ENCODE data around the gene SDR9C7.
"Not testable (repeated sequence)": the region's sequence is repeated elsewhere in the genome, so short reads cannot be mapped to it uniquely, and the experiment has no call there.

SDR9C7 gene

GRCh38 chr12:56929780-56930179 is 4.4 kb downstream of the SDR9C7 start:
- Histone ChIP-seq H3K27me3 (ENCODE audit: control insufficient read depth, insufficient read depth, low read length) (peaks cover 2% of the 10 kb centered on the region), H3K9ac (ENCODE audit: low read depth, low read length) (no peak overlapping the region), H3K4me1 (ENCODE audit: control insufficient read depth, insufficient read depth, low read length) (peaks cover 13% of the 10 kb centered on the region), H3K4me3 (ENCODE audit: low read depth, low read length) (no peak overlapping the region), H3K9me3 (ENCODE audit: control insufficient read depth, insufficient read depth, low read length) (no peaks in the 10 kb centered on the region), H3K36me3 (ENCODE audit: control insufficient read depth, insufficient read depth, low read length) (no peaks in the 10 kb centered on the region)

GRCh38 chr12:56928262-56928661 is 5.9 kb downstream of the SDR9C7 start:
- H3K4me3 ChIP-seq (ENCODE audit: low read depth, low read length): no peak overlapping the region
- no peaks in the 10 kb centered on the region for H3K36me3 ChIP-seq (ENCODE audit: control insufficient read depth, insufficient read depth, low read length)
- H3K4me1 ChIP-seq (ENCODE audit: control insufficient read depth, insufficient read depth, low read length): peaks cover 13% of the 10 kb centered on the region
- H3K9me3 ChIP-seq (ENCODE audit: control insufficient read depth, insufficient read depth, low read length): no peaks in the 10 kb centered on the region
- H3K9ac ChIP-seq (ENCODE audit: low read depth, low read length): no peak overlapping the region
- peaks cover 2% of the 10 kb centered on the region for H3K27me3 ChIP-seq (ENCODE audit: control insufficient read depth, insufficient read depth, low read length)

GRCh38 chr12:56927281-56927680 is 6.9 kb downstream of the SDR9C7 start:
- Histone ChIP-seq H3K9ac (ENCODE audit: low read depth, low read length) (no peak overlapping the region), H3K36me3 (ENCODE audit: control insufficient read depth, insufficient read depth, low read length) (no peaks in the 10 kb centered on the region), H3K4me1 (ENCODE audit: control insufficient read depth, insufficient read depth, low read length) (peaks cover 13% of the 10 kb centered on the region), H3K4me3 (ENCODE audit: low read depth, low read length) (no peak overlapping the region), H3K27me3 (ENCODE audit: control insufficient read depth, insufficient read depth, low read length) (peaks cover 2% of the 10 kb centered on the region), H3K9me3 (ENCODE audit: control insufficient read depth, insufficient read depth, low read length) (no peaks in the 10 kb centered on the region)

- peaks cover 2% of the 10 kb centered on the region for H3K27me3 ChIP-seq (ENCODE audit: control insufficient read depth, insufficient read depth, low read length)
- H3K9ac ChIP-seq (ENCODE audit: low read depth, low read length): no peak overlapping the region
- H3K36me3 ChIP-seq (ENCODE audit: control insufficient read depth, insufficient read depth, low read length): no peaks in the 10 kb centered on the region
- H3K4me1 ChIP-seq (ENCODE audit: control insufficient read depth, insufficient read depth, low read length): no peaks in the 10 kb centered on the region
- H3K4me3 ChIP-seq (ENCODE audit: low read depth, low read length): no peak overlapping the region
- no peaks in the 10 kb centered on the region for H3K9me3 ChIP-seq (ENCODE audit: control insufficient read depth, insufficient read depth, low read length)
Observed at GRCh38 chr12:56922031-56922430, 12.2 kb downstream of the SDR9C7 start.

GRCh38 chr12:56921346-56921745 is 12.9 kb downstream of the SDR9C7 start:
- H3K4me1 ChIP-seq (ENCODE audit: control insufficient read depth, insufficient read depth, low read length): no peaks in the 10 kb centered on the region
- H3K4me3 ChIP-seq (ENCODE audit: low read depth, low read length): no peak overlapping the region
- no peak overlapping the region for H3K9ac ChIP-seq (ENCODE audit: low read depth, low read length)
- no peaks in the 10 kb centered on the region for H3K27me3 ChIP-seq (ENCODE audit: control insufficient read depth, insufficient read depth, low read length)
- no peaks in the 10 kb centered on the region for H3K9me3 ChIP-seq (ENCODE audit: control insufficient read depth, insufficient read depth, low read length)
- no peaks in the 10 kb centered on the region for H3K36me3 ChIP-seq (ENCODE audit: control insufficient read depth, insufficient read depth, low read length)

GRCh38 chr12:56918139-56918538 is 16.1 kb downstream of the SDR9C7 start:
- not testable (repeated sequence) for H3K27me3 ChIP-seq (ENCODE audit: control insufficient read depth, insufficient read depth, low read length); H3K36me3 ChIP-seq (ENCODE audit: control insufficient read depth, insufficient read depth, low read length); H3K9ac ChIP-seq (ENCODE audit: low read depth, low read length); H3K4me1 ChIP-seq (ENCODE audit: control insufficient read depth, insufficient read depth, low read length); H3K4me3 ChIP-seq (ENCODE audit: low read depth, low read length); H3K9me3 ChIP-seq (ENCODE audit: control insufficient read depth, insufficient read depth, low read length)

GRCh38 chr12:56916996-56917333 is 17.2 kb downstream of the SDR9C7 start:
- Histone ChIP-seq H3K9me3 (ENCODE audit: control insufficient read depth, insufficient read depth, low read length) (no peaks in the 10 kb centered on the region), H3K36me3 (ENCODE audit: control insufficient read depth, insufficient read depth, low read length) (no peaks in the 10 kb centered on the region), H3K27me3 (ENCODE audit: control insufficient read depth, insufficient read depth, low read length) (no peaks in the 10 kb centered on the region), H3K9ac (ENCODE audit: low read depth, low read length) (no peak overlapping the region), H3K4me1 (ENCODE audit: control insufficient read depth, insufficient read depth, low read length) (no peaks in the 10 kb centered on the region), H3K4me3 (ENCODE audit: low read depth, low read length) (no peak overlapping the region)

- no peaks in the 10 kb centered on the region for H3K36me3 ChIP-seq (ENCODE audit: control insufficient read depth, insufficient read depth, low read length)
- no peaks in the 10 kb centered on the region for H3K4me1 ChIP-seq (ENCODE audit: control insufficient read depth, insufficient read depth, low read length)
- no peaks in the 10 kb centered on the region for H3K27me3 ChIP-seq (ENCODE audit: control insufficient read depth, insufficient read depth, low read length)
- H3K9ac ChIP-seq (ENCODE audit: low read depth, low read length): no peak overlapping the region
- H3K4me3 ChIP-seq (ENCODE audit: low read depth, low read length): no peak overlapping the region
- H3K9me3 ChIP-seq (ENCODE audit: control insufficient read depth, insufficient read depth, low read length): no peaks in the 10 kb centered on the region
Observed at GRCh38 chr12:56916296-56916995, 17.8 kb downstream of the SDR9C7 start.

GRCh38 chr12:56914724-56915123 is 19.5 kb downstream of the SDR9C7 start:
- Histone ChIP-seq H3K4me3 (ENCODE audit: low read depth, low read length) (no peak overlapping the region), H3K9me3 (ENCODE audit: control insufficient read depth, insufficient read depth, low read length) (no peaks in the 10 kb centered on the region), H3K27me3 (ENCODE audit: control insufficient read depth, insufficient read depth, low read length) (no peaks in the 10 kb centered on the region), H3K9ac (ENCODE audit: low read depth, low read length) (no peak overlapping the region), H3K4me1 (ENCODE audit: control insufficient read depth, insufficient read depth, low read length) (no peaks in the 10 kb centered on the region), H3K36me3 (ENCODE audit: control insufficient read depth, insufficient read depth, low read length) (no peaks in the 10 kb centered on the region)

- H3K36me3 ChIP-seq (ENCODE audit: control insufficient read depth, insufficient read depth, low read length): no peaks in the 10 kb centered on the region
- no peaks in the 10 kb centered on the region for H3K4me1 ChIP-seq (ENCODE audit: control insufficient read depth, insufficient read depth, low read length)
- no peak overlapping the region for H3K9ac ChIP-seq (ENCODE audit: low read depth, low read length)
- no peaks in the 10 kb centered on the region for H3K9me3 ChIP-seq (ENCODE audit: control insufficient read depth, insufficient read depth, low read length)
- no peaks in the 10 kb centered on the region for H3K27me3 ChIP-seq (ENCODE audit: control insufficient read depth, insufficient read depth, low read length)
- no peak overlapping the region for H3K4me3 ChIP-seq (ENCODE audit: low read depth, low read length)
Observed at GRCh38 chr12:56914256-56914655, 20.0 kb downstream of the SDR9C7 start.

- H3K27me3 ChIP-seq (ENCODE audit: control insufficient read depth, insufficient read depth, low read length); H3K9ac ChIP-seq (ENCODE audit: low read depth, low read length); H3K9me3 ChIP-seq (ENCODE audit: control insufficient read depth, insufficient read depth, low read length); H3K4me1 ChIP-seq (ENCODE audit: control insufficient read depth, insufficient read depth, low read length); H3K36me3 ChIP-seq (ENCODE audit: control insufficient read depth, insufficient read depth, low read length); H3K4me3 ChIP-seq (ENCODE audit: low read depth, low read length): not testable (repeated sequence)
Observed at GRCh38 chr12:56909403-56909802, 24.8 kb downstream of the SDR9C7 start.

- Histone ChIP-seq H3K4me3 (ENCODE audit: low read depth, low read length) (no peak overlapping the region), H3K27me3 (ENCODE audit: control insufficient read depth, insufficient read depth, low read length) (no peaks in the 10 kb centered on the region), H3K36me3 (ENCODE audit: control insufficient read depth, insufficient read depth, low read length) (no peaks in the 10 kb centered on the region), H3K4me1 (ENCODE audit: control insufficient read depth, insufficient read depth, low read length) (no peaks in the 10 kb centered on the region), H3K9ac (ENCODE audit: low read depth, low read length) (no peak overlapping the region), H3K9me3 (ENCODE audit: control insufficient read depth, insufficient read depth, low read length) (no peaks in the 10 kb centered on the region)
Observed at GRCh38 chr12:56908136-56908535, 26.1 kb downstream of the SDR9C7 start.

Data from iPS-15b (cell line).